Tibial artery (tissue), 4 donors: ENCODE data around the gene ERN2.

Source experiments
- DNase-seq, 2 donors: peaks; one replicate each; pipeline ENCODE4 v3.0.0-alpha.2; 2019
- H3K27ac ChIP-seq, 2 donors: fragments of 200-600 bp; sonication (generic) in 1 of 2; 1 replicate in 1 of 2; 2 replicates in 1 of 2; pipeline ENCODE4 v1.5.1; 2018 to 2019; ENCODE audit warnings: mild to moderate bottlenecking in 1 of 2
- H3K27me3 ChIP-seq, 2 donors: fragments of 200-600 bp; sonication (generic) in 1 of 2; one replicate each; pipeline versions ENCODE4 v1.5.1 to v1.6.0; 2016 to 2019
- H3K36me3 ChIP-seq, 3 donors: fragments of 200-600 bp; sonication (generic) in 2 of 3; one replicate each; pipeline ENCODE4 v1.5.1; 2016 to 2019; ENCODE audit warnings: mild to moderate bottlenecking in 2 of 3
- H3K4me1 ChIP-seq, 4 donors: fragments of 200-600 bp; sonication (generic) in 2 of 4; 1 replicate in 3 of 4; 2 replicates in 1 of 4; pipeline ENCODE4 v1.5.1; 2016 to 2019
- H3K4me3 ChIP-seq, 2 donors: fragments of 200-600 bp; sonication (generic) in 1 of 2; 1 replicate in 1 of 2; 2 replicates in 1 of 2; pipeline ENCODE4 v1.5.1; 2018 to 2019; ENCODE audit warnings: mild to moderate bottlenecking in 2 of 2
- H3K9me3 ChIP-seq, 3 donors: fragments of 200-600 bp; sonication (generic) in 1 of 3; one replicate each; pipeline ENCODE4 v1.5.1; 2016 to 2019
- CTCF ChIP-seq, 2 experiments: fragments of 200-600 bp in 1 of 2; fragments of 450-650 bp in 1 of 2; IDR thresholded peaks; one replicate each; pipeline ENCODE4 v1.5.1; 2017 to 2019; ENCODE audit warnings: antibody characterized with exemption in 2 of 2, mild to moderate bottlenecking in 1 of 2, moderate library complexity in 1 of 2
- intact Hi-C: fragments of 100-400 bp; cut with DNase I; formaldehyde crosslinking; loops from one replicate; pipeline ENCODE4 v1.15.0; 2023; ENCODE audit warnings: low total_unique reads

ERN2 gene

DNA sequence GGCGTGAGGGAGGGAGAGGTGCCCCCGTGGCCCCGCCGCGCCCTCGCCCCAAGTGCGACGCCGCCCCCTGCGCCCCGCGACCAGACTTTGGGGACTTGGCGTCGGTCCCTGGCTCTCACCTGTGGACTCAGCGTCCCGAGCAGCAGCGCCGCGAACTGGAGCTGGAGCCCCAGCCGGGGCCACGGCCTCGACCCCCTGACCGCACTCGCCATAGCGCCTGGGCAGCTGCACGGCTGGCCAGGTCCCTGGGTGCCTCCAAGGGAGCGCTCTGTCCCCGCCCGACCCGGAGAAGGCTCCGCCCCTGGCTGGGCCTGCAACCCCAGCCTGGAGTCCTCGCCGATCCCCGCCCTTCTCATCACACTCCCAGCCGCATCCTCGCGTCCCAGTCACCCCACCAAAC, at the start of gene ERN2:
Gene ERN2, minus strand, starts transcription at position 247 of the 400 bp plus-strand sequence. Its CDS starts 35 bp downstream, at position 212.
- Histone ChIP-seq H3K4me3 (no peak within 1 kb of the TSS), H3K9me3 (peaks cover 0 to 24% (median 20%) of the 10 kb centered on the region in 3 donors), H3K27me3 (peaks cover 0 to 52% of the 10 kb centered on the region in 2 donors), H3K4me1 (no peaks in the 10 kb centered on the region), H3K36me3 (no peaks in the 10 kb centered on the region), H3K27ac (no peak within 1 kb of the TSS)
- no peak for TF ChIP-seq CTCF (IDR thresholded peaks at IDR 0.05)
- intact Hi-C loops = no loop called here
- no peak for DNase-seq

DNA sequence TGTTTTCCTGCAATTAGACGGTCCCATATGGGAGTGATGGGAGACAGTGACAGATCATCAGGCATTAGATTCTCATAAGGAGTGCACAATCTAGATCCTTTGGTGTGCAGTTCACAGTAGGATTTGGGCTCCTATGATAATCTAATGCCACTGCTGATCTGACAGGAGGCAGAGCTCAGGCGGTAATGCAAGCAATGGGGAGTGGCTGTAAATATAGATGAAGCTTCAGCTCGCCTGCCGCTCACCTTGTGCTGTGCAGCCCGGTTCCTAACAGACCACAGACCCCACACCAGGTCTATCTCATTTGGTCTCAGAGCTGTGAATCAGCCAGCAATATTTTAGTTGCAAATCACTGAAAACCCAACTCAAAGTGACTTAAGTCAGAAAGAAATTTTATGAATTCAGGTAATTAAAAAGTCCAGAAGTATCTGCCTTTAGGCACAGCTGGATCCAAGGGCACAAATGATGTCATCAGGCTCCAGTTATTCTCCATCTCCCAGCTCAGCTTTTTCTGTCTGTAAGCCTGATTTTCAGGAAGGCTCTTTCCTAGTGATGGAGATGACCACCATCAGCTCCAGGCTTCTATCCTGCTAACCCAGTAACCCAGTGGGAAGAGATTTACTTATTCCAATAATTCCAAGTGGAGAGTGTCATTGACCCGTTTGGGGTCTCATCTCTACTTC, 45.1 kb upstream of the ERN2 start:
- no peak for TF ChIP-seq CTCF (IDR thresholded peaks at IDR 0.05)
- Histone ChIP-seq H3K4me3 (no peak overlapping the region), H3K9me3 (no peaks in the 10 kb centered on the region), H3K4me1 (peaks cover 0 to 13% (median 8%) of the 10 kb centered on the region in 4 donors), H3K36me3 (no peaks in the 10 kb centered on the region), H3K27me3 (peaks cover 0 to 41% of the 10 kb centered on the region in 2 donors), H3K27ac (no peak overlapping the region)
- DNase-seq = no peak
- intact Hi-C loops = no loop called here

DNA sequence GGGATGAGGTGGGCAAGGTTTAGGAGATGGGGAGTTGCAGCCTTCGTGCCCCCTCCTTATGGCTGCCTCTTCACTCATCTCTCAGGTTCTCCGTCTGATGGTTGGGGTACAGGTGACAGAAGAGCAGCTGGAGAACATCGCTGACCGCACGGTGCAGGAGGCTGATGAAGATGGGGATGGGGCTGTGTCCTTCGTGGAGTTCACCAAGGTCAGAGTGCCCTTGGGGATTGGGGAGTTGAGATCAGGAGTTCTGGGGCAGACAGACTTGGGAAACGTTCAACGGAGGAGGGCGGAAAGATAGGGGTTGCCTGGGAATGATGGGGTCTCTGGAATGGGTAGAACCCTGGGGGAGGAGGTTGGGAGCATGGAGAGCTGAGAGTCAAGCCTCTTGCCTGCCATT, 44.1 kb upstream of the ERN2 start:
- Histone ChIP-seq H3K4me1 (peaks cover 0 to 13% (median 8%) of the 10 kb centered on the region in 4 donors), H3K27me3 (peaks cover 0 to 41% of the 10 kb centered on the region in 2 donors), H3K4me3 (no peak overlapping the region), H3K9me3 (no peaks in the 10 kb centered on the region), H3K36me3 (no peaks in the 10 kb centered on the region), H3K27ac (no peak overlapping the region)
- no peak for DNase-seq
- intact Hi-C loops = no loop called here
- no peak for TF ChIP-seq CTCF (IDR thresholded peaks at IDR 0.05)

DNA sequence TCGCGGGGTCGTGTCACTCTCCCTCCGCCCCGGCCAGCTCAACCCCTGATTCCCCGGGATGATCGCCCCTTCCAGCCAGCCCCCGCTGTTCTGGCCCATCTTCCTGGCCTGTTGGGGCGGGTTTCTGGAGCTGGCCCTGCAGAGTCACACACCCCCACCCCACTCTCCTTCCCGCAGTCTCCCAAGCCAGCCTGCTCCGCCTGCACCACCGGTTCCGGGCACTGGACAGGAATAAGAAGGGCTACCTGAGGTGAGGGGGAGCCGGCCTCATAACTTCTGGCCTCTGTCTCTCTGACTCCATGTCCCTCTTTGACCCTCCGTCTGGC, 42.4 kb upstream of the ERN2 start:
- DNase-seq = no peak
- no peaks in the 10 kb centered on the region for H3K9me3 ChIP-seq
- peaks cover 0 to 41% of the 10 kb centered on the region in 2 donors for H3K27me3 ChIP-seq
- no peak overlapping the region for H3K4me3 ChIP-seq
- H3K36me3 ChIP-seq = no peaks in the 10 kb centered on the region
- no peak for TF ChIP-seq CTCF (IDR thresholded peaks at IDR 0.05)
- no peak overlapping the region for H3K27ac ChIP-seq
- peaks cover 0 to 13% (median 8%) of the 10 kb centered on the region in 4 donors for H3K4me1 ChIP-seq
- intact Hi-C loops = no loop called here

- H3K4me1 ChIP-seq = peaks cover 0 to 13% (median 8%) of the 10 kb centered on the region in 4 donors
- H3K9me3 ChIP-seq = no peaks in the 10 kb centered on the region
- H3K27ac ChIP-seq = no peak within 1 kb of the TSS
- peaks cover 0 to 41% of the 10 kb centered on the region in 2 donors for H3K27me3 ChIP-seq
- no peak for DNase-seq
- no peak for TF ChIP-seq CTCF (IDR thresholded peaks at IDR 0.05)
- H3K4me3 ChIP-seq = peak within 1 kb of the TSS in 1 of 2 donors; percentile 29
- no peaks in the 10 kb centered on the region for H3K36me3 ChIP-seq
- intact Hi-C loops = no loop called here
Measured at GRCh38 chr16:23754594-23755483, 41.8 kb upstream of the ERN2 start, which contains the start of gene CHP2. TSS of gene CHP2 (plus strand) at chr16:23755026. CDS start at chr16:23755050, 24 bp downstream.
